GM12892 (cell line): ENCODE data around the gene WDR70.
"Not testable (repeated sequence)": the region's sequence is repeated elsewhere in the genome, so short reads cannot be mapped to it uniquely, and the experiment has no call there.

ENCODE experiments used
- DNase-seq: peaks from one replicate; pipeline ENCODE4 v3.0.0; 2011; ENCODE audit not compliant: insufficient read length
- FAIRE-seq: peaks from 2 replicates; lab custom pipeline; 2011; peaks lifted over from hg19 to GRCh38; lab: Jason Lieb, UNC
- POLR2A ChIP-seq: IDR thresholded peaks from 2 replicates; pipeline ENCODE4 v1.6.1; 2011; ENCODE audit warnings: low read depth, low read length, control low read depth
- POLR2AphosphoS5 ChIP-seq: IDR thresholded peaks from 2 replicates; pipeline ENCODE4 v1.6.1; 2011; ENCODE audit warnings: low read depth, low read length, control low read depth
- TAF1 ChIP-seq: IDR thresholded peaks from 2 replicates; pipeline ENCODE4 v1.6.1; 2011; ENCODE audit warnings: low read depth, mild to moderate bottlenecking, control low read depth, low read length, borderline replicate concordance

Gene WDR70

DNA sequence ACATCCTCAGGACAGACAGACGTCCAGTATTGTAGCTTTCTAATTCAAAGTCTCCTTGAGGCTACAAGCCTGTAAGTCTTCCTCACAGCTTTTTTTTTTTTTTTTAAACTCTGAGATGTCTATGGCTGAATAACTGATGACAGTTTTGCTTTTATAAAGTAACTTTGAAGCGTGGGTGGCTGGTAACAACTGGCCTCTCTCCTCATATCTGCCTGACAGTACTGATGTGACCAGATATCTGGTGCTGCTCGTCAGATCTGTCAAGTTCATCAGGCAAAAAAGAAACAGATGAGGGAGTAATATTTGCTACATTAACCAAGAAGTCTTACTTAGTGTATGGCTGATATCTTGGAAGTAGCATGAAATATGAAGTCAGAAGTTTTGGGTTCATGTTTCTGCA is 388.1 kb downstream of the WDR70 start:
- FAIRE-seq (no peak), DNase-seq (no peak)
- TF ChIP-seq POLR2A (no peak), TAF1 (no peak), POLR2AphosphoS5 (no peak)

DNA sequence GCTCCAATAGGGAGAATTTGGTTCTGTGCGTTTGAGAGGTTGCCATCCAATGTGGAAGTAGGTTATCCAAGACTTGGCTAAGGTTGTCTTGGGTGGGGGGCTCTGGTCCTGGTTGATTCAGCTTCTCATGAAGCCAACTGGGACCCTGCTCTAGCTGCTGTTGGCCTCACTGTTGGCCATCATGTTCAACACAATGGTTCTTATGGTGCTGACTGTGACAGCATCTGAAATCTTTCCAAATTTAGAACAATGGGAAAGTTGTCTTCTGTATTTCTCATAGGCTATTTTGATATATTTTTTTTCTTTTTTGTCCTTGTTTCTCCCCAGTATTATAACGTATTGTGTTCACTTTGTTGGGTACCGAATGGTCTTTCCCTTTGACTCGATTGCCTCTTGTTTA is 388.8 kb downstream of the WDR70 start:
- no peak for TF ChIP-seq TAF1
- TF ChIP-seq POLR2AphosphoS5, result no peak
- no peak for TF ChIP-seq POLR2A
- FAIRE-seq (no peak), DNase-seq (no peak)

DNA sequence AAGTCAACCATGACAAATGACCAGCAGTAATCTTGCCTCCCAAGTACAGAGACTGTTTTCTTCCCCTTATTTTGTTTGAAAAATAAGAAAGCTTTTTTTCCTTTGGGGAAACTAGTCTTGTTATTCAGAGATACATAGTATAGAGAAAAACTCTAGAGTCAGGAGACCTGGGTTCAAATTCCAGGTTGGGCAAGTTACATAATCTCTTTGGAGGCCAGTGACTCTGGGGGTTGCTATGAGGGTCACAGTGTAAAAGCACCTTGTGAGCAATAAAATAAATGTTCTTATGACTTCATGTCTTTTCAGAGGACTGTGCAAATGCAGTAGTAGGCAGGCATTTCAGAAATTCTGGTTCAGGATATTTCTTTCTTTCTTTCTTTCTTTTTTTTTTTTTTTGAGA is 389.3 kb downstream of the WDR70 start:
- no peak for TF ChIP-seq POLR2A
- TF ChIP-seq TAF1, result no peak
- TF ChIP-seq POLR2AphosphoS5, result no peak
- FAIRE-seq (no peak), DNase-seq (no peak)

DNA sequence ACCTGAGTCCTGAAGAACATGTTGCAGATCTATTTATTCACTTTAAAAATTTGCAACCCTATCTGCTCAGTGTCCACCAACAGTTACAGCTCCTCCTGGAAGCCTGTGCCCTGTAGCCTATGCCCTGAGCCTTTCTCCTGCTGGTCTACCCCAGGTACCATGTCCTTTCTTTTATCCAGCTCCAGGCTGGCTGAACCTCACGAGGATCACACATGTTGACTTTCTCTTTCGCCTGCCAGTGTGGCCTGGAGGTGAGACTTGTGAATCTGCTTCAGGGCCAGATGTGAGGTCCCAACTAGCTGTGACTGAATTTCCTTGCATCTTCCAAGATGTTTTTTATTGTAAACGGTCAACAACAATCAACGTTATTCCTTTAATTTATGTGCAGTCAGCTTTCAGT is 390.0 kb downstream of the WDR70 start:
- no peak for DNase-seq
- no peak for FAIRE-seq
- TF ChIP-seq TAF1, result no peak
- no peak for TF ChIP-seq POLR2AphosphoS5
- TF ChIP-seq POLR2A, result no peak

DNA sequence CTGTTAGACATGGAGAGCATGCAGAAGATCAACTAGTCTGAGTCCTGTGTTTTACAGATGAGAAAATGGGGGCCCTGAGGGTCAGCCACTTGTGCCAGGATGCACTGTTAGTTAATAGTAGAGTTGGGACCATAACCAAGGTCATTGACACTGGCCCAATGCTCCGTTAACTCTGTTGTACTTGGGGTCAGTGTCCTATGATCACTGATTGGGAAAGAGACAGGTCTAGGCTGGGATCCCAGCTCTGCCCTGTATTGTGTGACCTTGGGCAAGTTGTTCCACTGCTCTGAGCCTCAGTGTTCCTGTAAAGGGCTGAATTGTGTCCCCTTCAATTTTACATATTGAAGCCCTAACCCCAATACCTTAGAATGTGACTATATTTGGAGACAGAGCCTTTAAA is 390.7 kb downstream of the WDR70 start:
- no peak for TF ChIP-seq POLR2AphosphoS5
- no peak for TF ChIP-seq POLR2A
- no peak for TF ChIP-seq TAF1
- DNase-seq (no peak), FAIRE-seq (no peak)

DNA sequence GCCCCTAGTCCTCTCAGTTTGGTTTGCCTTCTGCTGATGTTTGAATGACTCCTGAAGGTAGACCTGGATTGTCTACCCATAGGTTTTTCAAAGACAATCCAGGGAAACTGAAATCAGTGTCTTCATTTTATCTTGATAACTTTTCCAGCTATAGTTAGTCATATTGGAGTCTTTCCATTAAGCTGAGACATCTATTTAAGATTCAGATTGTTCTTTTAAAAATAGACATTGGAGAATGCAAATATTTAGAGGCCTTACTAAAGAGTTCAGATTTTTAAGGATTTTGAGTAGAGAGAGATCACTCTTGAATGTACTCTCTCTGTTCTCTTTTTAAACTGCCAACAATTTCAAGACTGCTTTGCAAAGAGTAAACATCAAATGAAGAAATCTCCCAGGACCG is 391.7 kb downstream of the WDR70 start:
- no peak for TF ChIP-seq POLR2A
- TF ChIP-seq TAF1, result no peak
- no peak for DNase-seq
- FAIRE-seq, result no peak

DNA sequence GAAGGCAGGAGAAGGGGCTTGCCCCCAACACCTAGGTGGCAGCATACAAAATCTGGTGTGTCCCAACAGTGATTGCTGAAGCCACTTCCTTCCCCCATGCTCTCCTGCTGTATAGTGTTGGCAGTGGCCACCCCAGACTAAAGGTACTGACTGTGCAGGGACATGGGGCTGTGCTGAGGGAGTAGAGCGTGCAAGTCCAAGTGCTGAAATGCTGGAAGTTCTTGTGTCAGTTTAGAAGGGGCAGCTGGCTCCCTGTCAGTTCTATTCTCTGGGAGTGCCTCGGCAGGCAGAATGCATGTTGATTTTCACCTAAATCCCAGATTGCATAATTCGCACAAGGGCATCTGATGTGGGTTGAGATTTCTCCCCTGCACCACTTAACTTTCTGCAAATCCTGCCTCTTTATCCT is 392.1 kb downstream of the WDR70 start:
- no peak for FAIRE-seq
- no peak for DNase-seq
- TF ChIP-seq TAF1 (no peak), POLR2A (no peak), POLR2AphosphoS5 (no peak)

DNA sequence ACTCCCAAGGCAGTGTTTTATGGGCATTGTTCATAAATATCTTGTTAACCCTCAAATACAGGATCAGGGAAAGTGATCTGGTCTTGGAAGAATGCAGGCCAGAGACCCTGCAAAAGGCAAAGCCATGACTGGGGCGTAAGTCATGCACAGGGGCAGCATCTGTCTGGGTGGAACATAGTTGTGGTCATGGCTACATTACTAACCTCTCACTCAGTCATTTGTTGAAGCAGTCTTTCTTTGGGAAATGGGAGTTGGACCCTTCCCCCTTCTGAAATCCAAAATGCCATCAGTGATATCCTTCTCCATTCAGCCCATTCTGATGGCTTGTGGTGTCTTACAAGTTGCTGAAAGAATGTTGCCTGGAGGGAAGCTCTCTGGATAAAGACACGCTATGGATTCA is 392.6 kb downstream of the WDR70 start:
- FAIRE-seq (no peak), DNase-seq (no peak)
- TF ChIP-seq TAF1, result no peak
- TF ChIP-seq POLR2AphosphoS5, result no peak
- no peak for TF ChIP-seq POLR2A

DNA sequence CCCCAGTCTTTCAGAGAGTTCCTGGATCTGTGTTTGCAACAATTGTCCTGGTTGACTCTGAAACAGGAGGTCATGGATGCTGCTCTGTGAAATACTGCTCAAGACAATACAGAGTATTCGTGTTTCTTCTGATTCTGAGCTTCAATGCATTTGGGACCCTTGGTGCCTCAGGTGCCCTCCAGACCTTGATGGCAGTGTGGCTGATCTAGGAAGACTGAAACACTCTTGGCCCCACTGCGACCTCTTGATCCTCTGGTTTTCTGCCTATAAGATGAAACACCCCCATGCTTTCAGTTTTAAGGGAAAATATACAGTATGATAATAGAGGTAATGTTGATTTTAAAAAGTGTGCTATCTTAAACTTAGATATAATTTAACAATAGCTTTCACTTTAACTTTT is 393.1 kb downstream of the WDR70 start:
- FAIRE-seq (no peak), DNase-seq (no peak)
- TF ChIP-seq POLR2AphosphoS5, result no peak
- no peak for TF ChIP-seq TAF1
- no peak for TF ChIP-seq POLR2A

DNA sequence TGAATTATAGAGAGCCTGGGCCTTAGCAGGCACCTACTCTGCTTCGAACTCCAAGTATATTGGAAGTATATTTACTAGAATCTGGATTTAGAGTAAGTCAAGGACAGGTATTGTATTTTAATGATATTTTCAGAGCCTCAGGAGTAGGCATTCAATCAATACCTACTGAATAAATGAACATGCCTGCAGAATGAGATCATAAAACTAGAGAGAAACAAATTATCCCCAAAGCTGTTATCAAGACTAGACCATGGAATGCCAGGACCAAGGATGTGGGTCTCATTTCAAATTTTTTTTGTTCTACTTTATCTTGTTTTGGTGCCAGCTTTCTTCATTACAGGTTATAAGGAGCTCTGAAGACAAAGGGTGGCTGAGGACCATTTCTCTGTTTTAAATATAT is 394.7 kb downstream of the WDR70 start:
- FAIRE-seq (no peak), DNase-seq (no peak)
- no peak for TF ChIP-seq POLR2A
- no peak for TF ChIP-seq TAF1
- TF ChIP-seq POLR2AphosphoS5, result no peak

DNA sequence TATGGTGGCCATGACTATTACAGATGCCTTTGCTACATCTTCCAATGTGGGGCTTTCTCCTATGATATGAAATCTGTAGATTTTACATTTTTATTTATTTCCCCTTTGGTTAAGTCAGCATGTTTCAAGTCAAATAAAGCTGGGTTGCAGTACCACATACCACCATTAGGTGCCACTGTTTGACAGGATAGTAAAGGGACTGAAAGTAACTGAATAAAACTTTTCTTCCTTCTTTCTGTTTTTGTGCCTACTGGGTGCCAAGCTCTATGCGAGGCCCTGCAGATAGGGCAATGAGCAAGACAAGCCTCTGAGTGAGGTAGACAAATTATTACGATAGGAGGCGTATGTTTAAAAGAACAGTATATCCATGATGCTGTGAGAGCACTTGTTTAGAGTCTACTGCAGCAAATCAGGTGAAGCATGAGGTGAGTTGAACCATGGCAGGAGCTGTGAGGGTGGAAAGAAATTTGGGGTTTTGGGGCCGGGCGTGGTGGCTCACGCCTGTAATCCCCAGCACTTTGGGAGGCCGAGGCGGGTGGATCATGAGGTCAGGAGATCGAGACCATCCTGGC is 395.9 kb downstream of the WDR70 start:
- FAIRE-seq (no peak), DNase-seq (no peak)
- TF ChIP-seq POLR2AphosphoS5, result no peak
- no peak for TF ChIP-seq POLR2A
- no peak for TF ChIP-seq TAF1

DNA sequence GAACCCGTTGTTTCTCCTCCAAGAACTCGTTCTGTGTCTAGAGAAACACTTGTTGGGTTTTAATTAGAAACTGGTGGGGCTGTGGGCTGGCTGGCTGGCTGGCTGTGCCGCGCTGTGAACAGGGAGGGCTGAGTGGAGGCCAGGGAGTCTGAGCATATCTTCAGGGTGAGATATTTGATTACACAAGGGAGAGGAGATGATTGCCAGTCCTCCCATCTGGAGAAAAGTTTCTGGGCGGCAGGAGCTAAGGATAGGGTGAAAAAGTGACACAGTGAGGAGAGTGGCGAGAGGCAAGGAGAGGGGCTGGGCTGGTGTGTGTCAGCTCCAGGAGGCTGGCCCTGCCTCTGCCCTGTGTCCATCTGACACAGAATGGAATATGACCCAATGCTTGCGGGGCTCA is 397.7 kb downstream of the WDR70 start:
- TF ChIP-seq TAF1 (no peak), POLR2A (no peak), POLR2AphosphoS5 (no peak)
- DNase-seq (no peak), FAIRE-seq (no peak)

DNA sequence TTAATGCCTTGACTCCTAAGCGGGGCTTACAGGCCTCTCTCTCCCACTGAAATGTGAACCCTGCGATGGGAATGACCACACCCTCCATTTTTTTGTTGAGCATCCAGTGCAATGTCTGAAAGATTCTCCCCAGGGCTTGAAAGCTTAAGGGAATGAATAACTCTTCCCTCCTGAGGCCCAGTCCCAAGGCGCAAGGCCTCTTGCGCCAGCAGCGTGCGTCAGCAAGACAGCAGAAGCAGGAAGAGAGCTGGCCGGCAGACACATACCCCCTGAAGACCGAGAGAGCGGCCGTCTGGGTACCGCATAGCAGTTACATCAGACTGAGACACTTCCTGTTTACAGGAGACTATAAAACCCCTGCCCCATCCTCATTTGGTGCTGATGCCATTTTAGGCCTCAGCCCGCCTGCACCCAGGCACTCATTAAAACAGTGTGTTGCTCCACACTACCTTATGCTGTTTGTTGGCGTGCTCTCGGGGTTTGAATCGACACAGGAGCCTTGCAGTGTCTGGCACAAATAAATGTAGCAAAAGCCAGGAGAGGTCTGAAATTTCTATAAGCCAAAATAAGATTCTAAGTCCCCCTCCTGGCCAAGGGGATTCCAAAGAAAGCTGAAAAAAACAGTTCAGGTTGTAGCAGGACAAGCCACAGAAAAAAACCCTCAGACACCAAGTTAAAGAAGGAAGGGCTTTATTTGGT is 398.5 kb downstream of the WDR70 start:
- FAIRE-seq, result no peak
- no peak for DNase-seq
- TF ChIP-seq POLR2AphosphoS5 (no peak), POLR2A (no peak), TAF1 (no peak)

DNA sequence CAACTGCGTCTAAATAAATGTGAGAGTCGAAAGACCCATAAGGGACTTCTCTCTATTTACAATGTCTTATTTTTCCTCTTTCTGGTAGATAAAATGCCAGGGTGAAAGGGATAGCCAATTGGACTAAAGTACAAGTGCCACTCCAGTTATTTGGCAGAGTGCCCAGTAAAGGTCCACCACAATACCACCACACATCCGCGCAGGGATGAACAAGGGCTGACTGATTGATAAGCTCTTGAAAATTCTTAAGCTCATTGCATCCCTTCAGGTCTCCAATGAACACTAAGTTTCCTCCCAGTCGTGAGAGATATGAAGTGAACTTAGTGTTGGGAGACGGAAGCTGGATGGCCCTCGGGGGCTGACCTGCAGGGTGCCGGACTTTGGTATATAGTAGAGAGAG is 402.3 kb downstream of the WDR70 start:
- FAIRE-seq, result not testable (repeated sequence)

More for the DNA sequence above, 402.3 kb downstream of the WDR70 start:
- not testable (repeated sequence) for DNase-seq
